CD14-positive monocyte (primary cell): Measurements from ENCODE around the gene COTL1. TPM values are rescaled to one million over a fixed set of nuclear protein-coding genes. Genes with fewer than 3 reads are reported as not detected.

Experiments
- DNase-seq, 3 donors: peaks; one replicate each; pipeline ENCODE4 v3.0.0-alpha.2; 2011 to 2022
- H2AFZ ChIP-seq: 2 replicates; pipeline ENCODE4 v1.6.0; 2012; ENCODE audit warnings: mild to moderate bottlenecking, low read depth, low read length, inconsistent platforms; ENCODE audit not compliant: insufficient read depth, poor library complexity, severe bottlenecking
- H3K27ac ChIP-seq, 2 donors: 1 replicate in 1 of 2; 2 replicates in 1 of 2; pipeline ENCODE4 v1.5.1; 2012 to 2013; ENCODE audit warnings: low read length in 2 of 2, control low read depth in 1 of 2, inconsistent platforms in 1 of 2, low read depth in 1 of 2, mild to moderate bottlenecking in 1 of 2
- H3K27me3 ChIP-seq, 2 donors: one replicate each; pipeline versions ENCODE4 v1.6.0 to v1.6.1; 2011 to 2013; ENCODE audit warnings: low read length in 2 of 2; ENCODE audit not compliant: control insufficient read depth in 2 of 2, insufficient read depth in 2 of 2
- H3K36me3 ChIP-seq, 2 donors: replicated peaks in 1 of 2; 1 replicate in 1 of 2; 2 replicates in 1 of 2; pipeline versions ENCODE4 v1.5.1 to v1.6.1; 2012 to 2013; ENCODE audit warnings: low read length in 2 of 2, control low read depth in 1 of 2, inconsistent platforms in 1 of 2, mild to moderate bottlenecking in 1 of 2; ENCODE audit not compliant: insufficient read depth in 2 of 2, control insufficient read depth in 1 of 2
- H3K4me1 ChIP-seq, 2 donors: 1 replicate in 1 of 2; 2 replicates in 1 of 2; pipeline versions ENCODE4 v1.5.1 to v1.6.1; 2012 to 2013; ENCODE audit warnings: low read length in 2 of 2, control low read depth in 1 of 2, inconsistent platforms in 1 of 2, mild to moderate bottlenecking in 1 of 2, moderate library complexity in 1 of 2; ENCODE audit not compliant: insufficient read depth in 2 of 2, control insufficient read depth in 1 of 2
- H3K4me2 ChIP-seq: replicated peaks from 2 replicates; pipeline ENCODE3; 2012; ENCODE audit warnings: low read length, moderate library complexity, mild to moderate bottlenecking; ENCODE audit not compliant: poor library complexity, severe bottlenecking; ENCODE audit errors: extremely low read depth
- H3K4me3 ChIP-seq, 3 experiments: fragments of 200-600 bp in 1 of 3; sonication (generic) in 1 of 3; replicated peaks in 1 of 3; 1 replicate in 2 of 3; 2 replicates in 1 of 3; pipeline ENCODE4 v1.5.1; 2011 to 2013; ENCODE audit warnings: low read length in 3 of 3, mild to moderate bottlenecking in 3 of 3, control low read depth in 2 of 3, low read depth in 2 of 3, inconsistent platforms in 1 of 3, moderate library complexity in 1 of 3
- H3K79me2 ChIP-seq: 2 replicates; pipeline ENCODE4 v1.6.0; 2012; ENCODE audit warnings: mild to moderate bottlenecking, control low read depth, inconsistent platforms, low read length, moderate library complexity; ENCODE audit not compliant: insufficient read depth
- H3K9ac ChIP-seq: 2 replicates; pipeline ENCODE4 v1.6.0; 2017; ENCODE audit warnings: low read length, mild to moderate bottlenecking; ENCODE audit not compliant: insufficient read depth, poor library complexity, severe bottlenecking
- H3K9me3 ChIP-seq, 2 donors: replicated peaks in 1 of 2; 1 replicate in 1 of 2; 2 replicates in 1 of 2; pipeline versions ENCODE4 v1.5.1 to v1.6.1; 2012 to 2013; ENCODE audit warnings: low read length in 2 of 2, control low read depth in 1 of 2; ENCODE audit not compliant: control insufficient read depth in 1 of 2, insufficient read depth in 1 of 2
- H4K20me1 ChIP-seq: 2 replicates; pipeline ENCODE4 v1.6.0; 2012; ENCODE audit warnings: mild to moderate bottlenecking, low read length, control low read depth, moderate library complexity; ENCODE audit not compliant: insufficient read depth
- H3K27ac Mint-ChIP-seq, 7 donors: one replicate each; pipeline ENCODE4 v1.8.0; 2020; ENCODE audit warnings: mild to moderate bottlenecking in 7 of 7, mixed read lengths in 7 of 7, moderate library complexity in 6 of 7, inconsistent platforms in 2 of 7
- H3K27me3 Mint-ChIP-seq, 3 donors: one replicate each; pipeline ENCODE4 v1.8.0; 2021 to 2022; ENCODE audit warnings: low read depth in 3 of 3, mild to moderate bottlenecking in 3 of 3, mixed read lengths in 3 of 3, moderate library complexity in 3 of 3, inconsistent platforms in 1 of 3
- H3K36me3 Mint-ChIP-seq, 2 donors: one replicate each; pipeline ENCODE4 v1.8.0; 2020; ENCODE audit warnings: mixed read lengths in 2 of 2, inconsistent platforms in 1 of 2, mild to moderate bottlenecking in 1 of 2
- H3K4me1 Mint-ChIP-seq: one replicate; pipeline ENCODE4 v1.8.0; 2020; ENCODE audit warnings: mild to moderate bottlenecking, mixed read lengths
- H3K4me3 Mint-ChIP-seq, 2 donors: one replicate each; pipeline ENCODE4 v1.8.0; 2020; ENCODE audit warnings: mild to moderate bottlenecking in 2 of 2, mixed read lengths in 2 of 2, moderate library complexity in 1 of 2
- H3K9me3 Mint-ChIP-seq, 7 donors: one replicate each; pipeline ENCODE4 v1.8.0; 2020 to 2022; ENCODE audit warnings: mixed read lengths in 7 of 7, mild to moderate bottlenecking in 6 of 7, moderate library complexity in 6 of 7, inconsistent platforms in 2 of 7
- whole genome bisulfite sequencing: methylation state at CpG from one replicate; pipeline ENCODE4 v1.1.5; 2013; ENCODE audit warnings: missing lambda C conversion rate; ENCODE audit not compliant: insufficient coverage; 5-methylcytosine and 5-hydroxymethylcytosine counted together
- intact Hi-C, 2 donors: fragments of 100-400 bp; cut with micrococcal nuclease; formaldehyde crosslinking; loops; one replicate each; pipeline versions ENCODE4 v1.15.0 to v1.15.1; 2023
- polyA plus RNA-seq, 3 donors: library from polyadenylated mRNA; depleted of rRNA in 1 of 3; unstranded in 2 of 3; stranded (reverse) in 1 of 3; fragments of 300-500 nt in 2 of 3; fragments of >200 nt in 1 of 3; fragmentation: Illumina TruSeq in 2 of 3; gene quantifications; 1 replicate in 2 of 3; 2 replicates in 1 of 3; pipeline ENCODE4 v1.2.3, GENCODE V29; 2012 to 2021
- TF ChIP-seq, protein P1 (sequence below): fragments of 200-600 bp; IDR thresholded peaks from one replicate; pipeline ENCODE4 v1.8.0; 2022; ENCODE audit warnings: antibody characterized with exemption, mild to moderate bottlenecking

The COTL1 gene
- polyA plus RNA-seq, 3 donors: 648 to 1,843 (median 1,643) TPM

DNA sequence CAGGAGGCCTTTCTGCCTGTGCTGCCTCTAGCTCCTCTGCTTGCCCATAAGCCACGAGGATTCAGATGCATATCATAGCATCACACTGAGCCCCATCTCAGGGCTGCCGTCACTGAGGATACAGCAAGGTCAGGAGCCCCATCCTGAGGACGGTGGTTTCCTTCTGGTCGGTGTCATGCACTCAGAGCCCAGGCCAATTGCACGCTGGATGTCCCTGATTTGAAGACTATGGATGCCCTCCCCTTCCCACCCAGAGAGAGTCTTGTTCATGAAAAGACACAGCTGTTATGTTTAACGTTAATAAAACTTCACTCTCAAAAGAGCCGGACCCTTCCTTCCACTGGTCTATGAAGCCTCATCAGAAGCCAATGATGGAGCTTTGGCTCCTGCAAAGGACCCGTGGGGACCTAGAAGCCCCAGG, 19.9 kb downstream of the COTL1 start:
- Histone ChIP-seq H3K27me3 (no peaks in the 10 kb centered on the region), H3K27ac (peak overlapping the region; percentile 99), H3K9ac (peak overlapping the region; percentile 48), H4K20me1 (peaks cover 62% of the 10 kb centered on the region), H3K4me2 (peak overlapping the region; percentile 67), H3K4me3 (peak overlapping the region in 1 of 3 experiments; percentile 53), H3K36me3 (peaks cover 31 to 41% of the 10 kb centered on the region in 2 donors), H2AFZ (no peak overlapping the region), H3K9me3 (no peaks in the 10 kb centered on the region), H3K4me1 (peaks cover 92 to 93% of the 10 kb centered on the region in 2 donors), H3K79me2 (peaks cover 91% of the 10 kb centered on the region)
- TF ChIP-seq, protein P1, sequence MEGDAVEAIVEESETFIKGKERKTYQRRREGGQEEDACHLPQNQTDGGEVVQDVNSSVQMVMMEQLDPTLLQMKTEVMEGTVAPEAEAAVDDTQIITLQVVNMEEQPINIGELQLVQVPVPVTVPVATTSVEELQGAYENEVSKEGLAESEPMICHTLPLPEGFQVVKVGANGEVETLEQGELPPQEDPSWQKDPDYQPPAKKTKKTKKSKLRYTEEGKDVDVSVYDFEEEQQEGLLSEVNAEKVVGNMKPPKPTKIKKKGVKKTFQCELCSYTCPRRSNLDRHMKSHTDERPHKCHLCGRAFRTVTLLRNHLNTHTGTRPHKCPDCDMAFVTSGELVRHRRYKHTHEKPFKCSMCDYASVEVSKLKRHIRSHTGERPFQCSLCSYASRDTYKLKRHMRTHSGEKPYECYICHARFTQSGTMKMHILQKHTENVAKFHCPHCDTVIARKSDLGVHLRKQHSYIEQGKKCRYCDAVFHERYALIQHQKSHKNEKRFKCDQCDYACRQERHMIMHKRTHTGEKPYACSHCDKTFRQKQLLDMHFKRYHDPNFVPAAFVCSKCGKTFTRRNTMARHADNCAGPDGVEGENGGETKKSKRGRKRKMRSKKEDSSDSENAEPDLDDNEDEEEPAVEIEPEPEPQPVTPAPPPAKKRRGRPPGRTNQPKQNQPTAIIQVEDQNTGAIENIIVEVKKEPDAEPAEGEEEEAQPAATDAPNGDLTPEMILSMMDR: no peak
- DNase-seq: peak in 1 of 3 donors; percentile 56
- H3K4me1 Mint-ChIP-seq: peaks cover 88% of the 10 kb centered on the region
- H3K27me3 Mint-ChIP-seq: peaks cover 0 to 11% (median 0%) of the 10 kb centered on the region in 3 donors
- H3K9me3 Mint-ChIP-seq: peaks cover 0 to 3% (median 0%) of the 10 kb centered on the region in 7 donors
- peak overlapping the region; percentile 95 to 100 (median 100) for H3K27ac Mint-ChIP-seq
- H3K4me3 Mint-ChIP-seq: peak overlapping the region; percentile 66 to 84
- intact Hi-C loops: loop anchor here in 1 of 2 donors (10.0 kb wide), 1 partner anchor 387 kb away; no protein-coding TSS in a partner anchor
- peaks cover 60 to 79% of the 10 kb centered on the region in 2 donors for H3K36me3 Mint-ChIP-seq
- 12% methylated on average over 4 of the region's 8 CpGs for WGBS

DNA sequence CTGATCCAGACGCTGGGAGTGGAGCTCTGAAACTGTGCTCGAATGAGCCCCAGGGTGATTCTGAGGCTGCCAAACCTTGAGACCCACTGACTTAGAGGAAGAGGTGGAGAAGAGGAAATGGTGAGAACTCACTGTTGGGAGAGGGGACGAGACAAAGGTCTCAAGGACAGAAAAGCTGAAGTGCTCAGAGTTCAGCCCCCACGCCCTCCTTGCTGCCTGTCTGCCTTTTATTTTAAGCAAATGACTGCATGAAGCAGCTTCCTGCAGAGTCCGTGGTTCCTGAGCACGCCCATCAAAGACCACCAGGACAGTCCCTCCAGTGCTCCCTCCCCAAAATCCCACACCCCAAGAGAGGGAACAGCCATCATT, 20.4 kb downstream of the COTL1 start:
- H2AFZ ChIP-seq: no peak overlapping the region
- peaks cover 91% of the 10 kb centered on the region for H3K79me2 ChIP-seq
- Mint-ChIP-seq H3K27ac (peak overlapping the region; percentile 95 to 100 (median 100)), H3K27me3 (peaks cover 0 to 9% (median 0%) of the 10 kb centered on the region in 3 donors), H3K4me1 (peaks cover 87% of the 10 kb centered on the region), H3K36me3 (peaks cover 63 to 79% of the 10 kb centered on the region in 2 donors), H3K9me3 (peaks cover 0 to 3% (median 0%) of the 10 kb centered on the region in 7 donors), H3K4me3 (peak overlapping the region; percentile 66 to 84)
- peak overlapping the region; percentile 67 for H3K4me2 ChIP-seq
- H3K4me3 ChIP-seq: peak overlapping the region in 1 of 3 experiments; percentile 53
- DNase-seq: peak; percentile 58 to 75 (median 66)
- WGBS: 0% methylated on average over 6 of the region's 6 CpGs
- H3K27me3 ChIP-seq: no peaks in the 10 kb centered on the region
- TF ChIP-seq, protein P1: no peak
- peaks cover 66% of the 10 kb centered on the region for H4K20me1 ChIP-seq
- intact Hi-C loops: loop anchor here in 1 of 2 donors (10.0 kb wide), 1 partner anchor 387 kb away; no protein-coding TSS in a partner anchor
- H3K36me3 ChIP-seq: peaks cover 35 to 46% of the 10 kb centered on the region in 2 donors
- peak overlapping the region; percentile 48 for H3K9ac ChIP-seq
- peaks cover 88 to 89% of the 10 kb centered on the region in 2 donors for H3K4me1 ChIP-seq
- H3K27ac ChIP-seq: peak overlapping the region; percentile 99
- no peaks in the 10 kb centered on the region for H3K9me3 ChIP-seq
